ENCODE measurements around the gene PIP4K2C.
"Not testable (repeated sequence)": the region's sequence is repeated elsewhere in the genome, so short reads cannot be mapped to it uniquely, and the experiment has no call there.

The PIP4K2C gene

GRCh38 chr12:57586128-57586527, 4.9 kb upstream of the PIP4K2C start:
- no peak for DNase-seq

DNA sequence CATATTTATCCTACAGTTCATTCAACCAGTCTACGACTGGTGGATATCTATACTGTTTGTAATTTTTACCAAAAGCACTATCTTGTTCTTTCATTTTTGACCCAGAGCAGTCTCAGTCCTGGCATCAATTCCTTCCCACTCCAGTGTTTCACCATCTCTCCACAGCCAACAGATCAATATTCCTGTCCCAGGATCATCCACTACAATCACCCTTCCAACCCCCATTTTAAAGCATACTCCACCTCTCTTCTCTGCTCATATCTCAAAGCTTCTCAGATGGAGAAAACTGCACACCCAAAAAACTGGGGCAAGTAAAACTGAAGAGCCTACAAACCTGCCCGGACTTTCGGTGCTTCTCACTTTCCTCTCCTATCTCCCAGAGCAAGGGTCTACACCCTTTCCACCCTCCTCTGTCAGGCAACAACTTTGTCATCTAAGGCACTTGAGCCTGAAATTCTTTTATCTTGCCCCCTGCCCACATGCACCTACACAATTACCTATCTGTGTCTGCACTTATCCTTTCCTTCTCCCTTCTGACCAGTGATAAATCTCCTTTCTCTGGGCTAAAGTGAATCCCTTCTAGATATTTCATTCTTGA, 4.1 kb upstream of the PIP4K2C start:
- no peak for DNase-seq

DNA sequence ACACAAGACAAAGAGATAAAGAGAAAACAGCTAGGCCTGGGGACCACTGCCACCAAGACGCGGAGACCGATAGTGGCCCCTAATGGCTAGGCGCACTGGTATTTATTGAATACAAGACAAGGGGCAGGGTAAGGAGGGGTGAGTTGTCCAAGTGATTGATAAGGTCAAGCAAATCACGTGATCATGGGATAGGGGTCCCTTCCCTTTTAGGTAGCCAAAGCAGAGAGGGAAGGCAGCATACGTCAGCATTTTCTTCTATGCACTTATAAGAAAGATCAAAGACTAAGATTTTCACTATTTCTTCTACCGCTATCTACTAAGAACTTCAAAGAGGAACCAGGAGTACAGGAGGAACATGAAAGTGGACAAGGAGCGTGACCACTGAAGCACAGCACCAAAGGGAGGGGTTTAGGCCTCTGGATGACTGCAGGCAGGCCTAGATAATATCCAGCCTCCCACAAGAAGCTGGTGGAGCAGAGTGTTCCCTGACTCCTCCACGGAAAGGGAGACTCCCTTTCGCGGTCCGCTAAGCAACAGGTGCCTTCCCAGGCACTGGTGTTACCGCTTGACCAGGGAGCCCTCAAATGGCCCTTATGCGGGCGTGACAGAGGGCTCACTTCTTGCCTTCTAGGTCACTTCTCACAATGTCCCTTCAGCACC, 1.9 kb upstream of the PIP4K2C start:
- DNase-seq: not testable (repeated sequence)

DNA sequence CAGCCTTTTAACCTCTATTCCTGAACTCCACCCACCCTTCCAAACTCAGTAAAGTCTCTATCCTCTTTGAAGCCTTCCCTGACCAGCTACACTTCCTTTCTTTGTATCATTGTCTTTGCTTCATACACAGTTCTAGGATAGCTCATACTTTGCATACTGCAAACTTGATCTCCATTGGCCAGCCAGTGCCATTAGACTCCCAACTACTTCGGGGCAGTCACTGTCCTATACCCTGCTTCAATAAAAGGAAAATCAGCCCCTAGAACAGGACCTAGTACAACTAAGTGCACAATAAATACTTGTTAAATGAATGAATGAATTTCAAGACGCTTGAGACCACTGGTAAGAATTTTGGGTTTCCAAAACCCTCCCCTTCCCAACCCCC, 521 bp upstream of the PIP4K2C start:
- no peak for DNase-seq

DNA sequence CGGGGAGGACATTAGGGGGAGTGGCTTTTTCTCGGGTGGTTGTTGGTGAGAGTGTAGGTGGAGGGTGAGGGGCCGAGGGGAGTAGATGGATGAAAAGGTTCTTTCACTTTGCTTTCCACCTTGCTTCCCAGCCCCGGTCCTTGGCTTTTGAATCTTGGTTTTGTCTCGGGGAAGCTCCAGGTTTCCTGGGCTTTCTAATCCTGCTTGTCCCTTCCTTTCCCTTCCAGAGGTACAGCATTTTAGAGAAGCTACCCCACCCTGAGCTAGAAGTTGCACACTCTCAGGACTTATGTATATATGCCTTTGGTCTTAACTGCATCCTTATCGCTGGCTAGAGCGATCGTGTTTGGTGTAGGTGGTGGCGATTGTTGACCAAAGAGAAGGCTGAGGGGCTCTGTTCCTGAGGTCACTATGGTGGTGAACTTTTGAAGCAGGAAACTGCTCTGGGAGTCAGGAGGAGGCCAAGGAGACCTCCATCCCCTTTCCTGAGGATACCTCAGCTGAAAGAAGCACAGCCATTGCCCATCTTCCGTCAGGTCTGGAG, 862 bp downstream of the PIP4K2C start:
- DNase-seq: peak; percentile 40

- no peak for DNase-seq
These were observed 1.7 kb downstream of the PIP4K2C start for GRCh38 chr12:57592551-57593165.

GRCh38 chr12:57593187-57593586, 2.2 kb downstream of the PIP4K2C start:
- DNase-seq: no peak

DNA sequence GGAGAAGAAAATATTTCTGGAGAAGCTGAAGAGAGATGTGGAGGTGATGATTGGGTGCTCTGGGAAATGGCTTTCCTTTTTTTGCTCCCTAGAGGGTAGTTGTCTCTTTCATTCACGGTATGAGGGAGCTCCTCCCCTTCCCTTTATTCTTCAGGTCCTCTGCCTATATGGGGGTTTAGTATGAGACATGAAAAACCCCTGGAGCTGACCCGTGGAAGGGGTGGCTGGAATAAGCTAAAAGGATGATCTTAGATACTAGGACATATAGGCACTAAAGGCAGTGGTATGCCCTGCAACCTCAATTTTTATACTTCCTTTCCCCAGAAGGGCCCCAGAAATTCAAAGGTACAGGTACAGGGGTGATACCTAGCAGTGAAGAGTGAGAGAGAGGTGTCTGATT, 9.4 kb downstream of the PIP4K2C start:
- no peak for DNase-seq

DNA sequence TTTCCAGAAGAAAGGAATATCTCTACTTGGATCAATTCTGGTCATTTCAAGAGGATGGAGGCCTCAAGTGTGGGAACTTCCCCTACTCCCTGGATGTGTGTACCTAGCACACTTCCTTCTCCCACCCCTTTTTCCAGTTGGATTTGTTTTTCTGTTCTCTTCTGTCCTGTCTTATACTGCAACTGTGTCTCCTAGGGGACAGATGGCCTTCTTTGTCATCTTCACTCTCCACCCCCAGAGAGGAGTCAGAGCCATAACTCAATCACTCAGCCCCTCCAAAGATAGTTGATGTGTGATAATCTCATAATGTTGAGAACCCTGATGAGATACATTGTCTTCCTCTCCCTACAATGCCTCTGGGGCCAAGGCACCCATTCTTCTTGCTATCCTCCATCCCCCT, 11.6 kb downstream of the PIP4K2C start:
- DNase-seq: no peak

- DNase-seq: no peak
These were observed 12.3 kb downstream of the PIP4K2C start for GRCh38 chr12:57603324-57603723.

GRCh38 chr12:57603815-57604453, 12.9 kb downstream of the PIP4K2C start:
- no peak for DNase-seq

DNA sequence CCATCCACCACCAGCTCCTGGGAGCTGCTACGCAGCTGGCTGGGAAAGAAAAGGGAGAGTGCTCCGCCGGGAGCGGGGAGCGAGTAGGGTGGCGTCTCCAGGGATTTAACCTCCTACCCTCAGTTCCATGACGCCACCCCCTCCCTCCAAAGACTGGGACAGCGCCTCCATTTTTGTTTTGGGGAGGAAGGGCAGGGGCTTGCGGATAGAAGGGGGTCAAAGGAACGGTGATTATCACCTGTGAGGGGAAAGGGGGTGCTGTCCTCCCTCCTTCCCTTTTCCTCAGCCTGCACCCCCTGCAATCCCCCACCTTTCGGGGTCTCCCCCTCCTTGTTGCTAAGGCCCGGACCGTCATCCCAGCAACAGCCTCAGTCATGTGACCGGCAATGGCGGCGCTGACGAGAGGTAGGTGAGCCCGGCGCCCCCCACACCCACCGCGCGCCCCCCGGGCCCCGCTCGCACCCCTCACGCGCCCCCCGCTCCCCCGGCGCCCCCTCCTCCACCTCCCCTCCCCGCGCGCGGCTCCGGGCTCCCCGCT, 13.5 kb downstream of the PIP4K2C start, which contains the start of gene DTX3:
TSS of gene DTX3 (plus strand) at position 371 of the 538 bp plus-strand sequence. CDS start 1,694 bp downstream, outside the sequence.
- no peak for DNase-seq

DNA sequence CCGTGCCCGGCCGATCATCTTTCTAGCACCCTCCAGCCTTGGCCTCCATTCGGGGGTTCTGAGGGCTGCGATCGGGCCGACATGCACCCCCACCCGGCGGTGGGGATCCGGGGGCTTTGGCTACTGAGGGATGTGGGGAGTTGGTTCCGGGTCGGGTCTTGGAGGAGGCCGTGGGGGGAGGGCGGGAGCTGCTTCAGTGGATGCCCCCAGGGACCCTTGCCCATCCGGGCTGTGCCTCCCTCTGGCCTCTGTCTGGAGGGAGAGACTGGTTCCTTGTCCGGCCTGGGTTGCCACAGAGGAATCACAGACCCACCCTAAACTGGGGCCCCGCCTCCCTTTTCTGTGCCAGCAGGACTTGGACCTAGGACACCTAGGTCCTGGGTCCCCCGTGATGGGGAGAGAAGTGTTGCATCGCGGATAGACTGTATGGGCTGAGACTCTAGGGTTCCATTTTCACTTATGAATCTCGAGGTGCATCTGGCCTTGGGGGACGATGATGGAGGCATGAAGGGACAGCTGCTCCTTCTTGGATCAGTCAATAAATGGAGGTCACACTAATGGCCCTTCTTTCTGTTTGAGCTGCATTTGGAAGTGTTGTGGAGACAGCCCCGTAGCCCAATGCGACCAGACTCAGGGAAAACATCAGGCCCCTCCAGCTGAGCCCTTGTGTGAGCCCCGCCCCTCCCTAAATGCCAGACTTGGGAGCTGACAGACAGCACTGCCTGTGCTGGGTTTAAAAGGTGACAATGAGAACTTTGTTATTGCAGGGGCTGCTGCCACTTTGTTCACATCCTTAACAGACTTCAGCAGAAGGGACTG, 14.2 kb downstream of the PIP4K2C start:
- DNase-seq: no peak

- no peak for DNase-seq
These were observed 14.9 kb downstream of the PIP4K2C start for GRCh38 chr12:57605811-57606311.

DNA sequence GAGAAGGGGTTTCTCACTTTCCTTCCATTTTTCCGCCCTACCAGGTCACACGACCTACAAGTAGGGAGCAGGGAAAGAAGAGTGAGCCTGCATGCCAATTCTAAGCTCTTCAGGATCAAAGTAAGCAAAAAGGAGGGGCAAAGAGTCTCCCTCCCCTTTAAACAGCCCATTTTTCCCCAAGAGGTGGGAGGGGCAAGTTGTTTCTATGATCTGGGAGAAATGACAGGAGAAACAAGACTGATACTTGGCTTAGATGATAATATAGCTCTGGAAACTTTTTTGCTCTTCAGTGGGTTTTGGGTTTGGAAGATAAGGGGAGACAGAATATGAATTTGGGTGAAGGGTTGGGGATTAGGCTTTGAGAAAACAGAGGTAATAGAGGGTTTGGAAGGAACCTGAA, 15.4 kb downstream of the PIP4K2C start:
- no peak for DNase-seq

DNA sequence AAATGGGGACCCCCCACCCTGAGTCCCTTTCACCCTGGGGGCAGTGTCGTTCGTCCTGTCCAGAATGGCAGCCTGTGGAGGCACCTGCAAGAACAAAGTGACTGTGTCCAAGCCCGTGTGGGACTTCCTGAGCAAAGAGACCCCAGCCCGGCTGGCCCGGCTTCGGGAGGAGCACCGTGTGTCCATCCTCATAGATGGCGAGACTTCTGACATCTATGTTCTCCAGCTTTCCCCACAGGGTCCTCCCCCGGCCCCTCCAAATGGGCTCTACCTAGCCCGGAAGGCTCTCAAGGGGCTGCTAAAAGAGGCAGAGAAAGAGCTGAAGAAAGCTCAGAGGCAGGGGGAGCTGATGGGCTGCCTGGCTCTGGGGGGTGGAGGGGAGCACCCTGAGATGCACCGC, 15.8 kb downstream of the PIP4K2C start:
- DNase-seq: no peak

GRCh38 chr12:57607958-57608663, 17.1 kb downstream of the PIP4K2C start:
- DNase-seq: no peak

GRCh38 chr12:57609101-57609780, 18.2 kb downstream of the PIP4K2C start:
- DNase-seq: no peak

GRCh38 chr12:57609781-57610553, 19.0 kb downstream of the PIP4K2C start:
- no peak for DNase-seq

DNA sequence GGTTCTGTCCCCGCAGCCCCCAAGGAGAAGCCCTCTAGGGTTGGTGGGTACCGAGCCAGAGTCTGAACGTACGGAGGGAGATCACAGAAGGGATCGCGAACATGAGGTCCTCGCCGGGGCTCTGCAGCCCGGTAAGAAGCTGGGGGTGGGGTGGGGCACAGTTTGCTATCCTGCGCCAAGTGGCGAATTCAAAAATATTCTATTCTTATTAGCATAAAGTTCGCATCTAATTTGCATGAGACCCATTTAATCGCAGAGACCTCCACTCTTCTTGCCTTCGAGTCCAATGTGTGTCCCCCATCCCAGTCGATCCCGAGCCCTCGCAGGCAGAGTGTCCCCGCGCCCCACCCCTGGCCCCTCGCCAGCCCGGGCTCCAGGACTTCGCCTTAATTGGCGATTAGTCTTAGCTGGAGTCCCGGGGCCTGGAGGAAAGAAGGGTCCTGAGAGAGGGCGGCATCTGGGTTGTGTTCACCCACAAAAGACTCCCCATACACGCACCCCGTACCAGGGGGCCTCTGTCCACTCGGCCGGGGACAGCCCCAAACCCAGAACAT, 19.6 kb downstream of the PIP4K2C start:
- DNase-seq: no peak
